Neural crest cell (in vitro differentiated cells): ENCODE data around the gene TNFRSF19. TPM values are rescaled to one million over a fixed set of nuclear protein-coding genes. Genes with fewer than 3 reads are reported as not detected.
"Not testable (repeated sequence)": the region's sequence is repeated elsewhere in the genome, so short reads cannot be mapped to it uniquely, and the experiment has no call there.

Experiments
- DNase-seq: peaks from one replicate; pipeline ENCODE4 v3.0.0; 2021; ENCODE audit warnings: low read depth, mixed read lengths, low spot score
- H3K27ac Mint-ChIP-seq: one replicate; pipeline ENCODE4 v1.8.0; 2021; ENCODE audit warnings: mild to moderate bottlenecking, mixed read lengths; ENCODE audit not compliant: unreplicated experiment
- H3K27me3 Mint-ChIP-seq: 2 replicates; pipeline ENCODE4 v1.8.0; 2021; ENCODE audit warnings: low read depth, mild to moderate bottlenecking, mixed read lengths
- H3K36me3 Mint-ChIP-seq: 2 replicates; pipeline ENCODE4 v1.8.0; 2021; ENCODE audit warnings: low read depth, mild to moderate bottlenecking, mixed read lengths
- H3K4me1 Mint-ChIP-seq: 2 replicates; pipeline ENCODE4 v1.8.0; 2021; ENCODE audit warnings: mixed read lengths
- H3K4me3 Mint-ChIP-seq: one replicate; pipeline ENCODE4 v1.8.0; 2021; ENCODE audit warnings: mild to moderate bottlenecking, mixed read lengths
- H3K9me3 Mint-ChIP-seq: 2 replicates; pipeline ENCODE4 v1.8.0; 2021; ENCODE audit warnings: mixed read lengths
- CTCF ChIP-seq: fragments of 200-600 bp; sonication (generic); conservative IDR thresholded peaks from 2 replicates; pipeline ENCODE4 v1.5.0; 2021; ENCODE audit warnings: antibody characterized with exemption, mild to moderate bottlenecking
- long read RNA-seq: library from polyadenylated mRNA; unstranded; transcript quantifications from one replicate; pipeline ENCODE4 v2.0.0, GENCODE V29; 2020
- total RNA-seq: library from RNA; stranded (reverse); gene quantifications from 2 replicates; pipeline ENCODE4 v1.2.1, GENCODE V29; 2021

TNFRSF19 gene, protein sequence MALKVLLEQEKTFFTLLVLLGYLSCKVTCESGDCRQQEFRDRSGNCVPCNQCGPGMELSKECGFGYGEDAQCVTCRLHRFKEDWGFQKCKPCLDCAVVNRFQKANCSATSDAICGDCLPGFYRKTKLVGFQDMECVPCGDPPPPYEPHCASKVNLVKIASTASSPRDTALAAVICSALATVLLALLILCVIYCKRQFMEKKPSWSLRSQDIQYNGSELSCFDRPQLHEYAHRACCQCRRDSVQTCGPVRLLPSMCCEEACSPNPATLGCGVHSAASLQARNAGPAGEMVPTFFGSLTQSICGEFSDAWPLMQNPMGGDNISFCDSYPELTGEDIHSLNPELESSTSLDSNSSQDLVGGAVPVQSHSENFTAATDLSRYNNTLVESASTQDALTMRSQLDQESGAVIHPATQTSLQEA
- total RNA-seq = 74.8 and 76.1 TPM in 2 replicates
- long read RNA-seq, full-length matches to known transcripts = 86 of 180 reads
- long read RNA-seq, partial matches to known transcripts = 13 of 180 reads
- long read RNA-seq, other reads (novel, unspliced or antisense) = 81 of 180 reads

DNA sequence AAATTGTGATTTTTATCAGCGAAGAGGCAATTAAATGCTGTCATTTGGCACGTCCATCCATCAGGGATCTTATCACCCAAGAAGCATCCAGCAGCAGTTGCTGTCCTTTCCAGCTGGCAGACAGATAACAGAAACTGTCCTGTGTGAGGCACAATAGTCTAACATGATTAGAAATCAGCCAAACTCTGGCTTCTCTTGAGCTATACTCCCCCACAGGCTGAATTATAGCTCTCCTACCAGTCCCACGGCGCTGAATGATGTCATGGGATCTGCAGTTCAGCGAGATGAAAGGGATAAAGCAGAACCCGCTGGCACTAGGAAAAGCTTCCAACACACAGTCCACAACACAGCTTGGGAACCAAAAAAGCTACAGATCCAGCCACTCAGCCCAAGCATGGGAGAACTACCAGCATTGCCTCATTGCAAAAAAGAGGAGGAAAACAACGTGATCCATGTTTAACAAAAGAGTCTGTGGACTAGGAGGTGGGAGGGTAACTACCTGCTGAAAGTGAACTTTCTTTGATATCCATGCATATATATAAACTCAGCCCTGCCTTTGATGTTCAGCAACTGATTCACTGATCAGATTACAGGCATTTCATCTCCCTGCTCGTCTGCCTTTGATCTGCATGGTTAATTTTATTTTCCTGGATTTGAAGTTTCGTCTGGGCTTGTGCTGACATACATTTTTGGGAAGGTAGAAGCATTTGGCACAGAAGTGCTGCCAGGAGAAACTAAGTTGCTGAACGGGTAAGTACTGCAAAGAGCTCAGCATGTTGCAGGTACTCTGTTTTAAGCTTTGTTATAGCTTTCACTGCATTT lies at the start of gene TNFRSF19:
TNFRSF19 (plus strand) TSS at position 314 of the 822 bp plus-strand sequence. CDS start 19,772 bp downstream, outside the sequence.
- H3K27me3 Mint-ChIP-seq = no peaks in the 10 kb centered on the region
- H3K27ac Mint-ChIP-seq = peak within 1 kb of the TSS; percentile 98
- no peaks in the 10 kb centered on the region for H3K9me3 Mint-ChIP-seq
- DNase-seq = peak; percentile 57
- H3K4me3 Mint-ChIP-seq = peak within 1 kb of the TSS; percentile 94
- no peak for TF ChIP-seq CTCF
- no peaks in the 10 kb centered on the region for H3K36me3 Mint-ChIP-seq
- H3K4me1 Mint-ChIP-seq = peaks cover 66% of the 10 kb centered on the region

GRCh38 chr13:23529926-23530325 lies 40.3 kb upstream of the TNFRSF19 start:
- DNase-seq, H3K36me3 Mint-ChIP-seq, H3K27ac Mint-ChIP-seq, H3K4me3 Mint-ChIP-seq, H3K27me3 Mint-ChIP-seq, H3K4me1 Mint-ChIP-seq: not testable (repeated sequence)
- peaks cover 14% of the 10 kb centered on the region for H3K9me3 Mint-ChIP-seq

DNA sequence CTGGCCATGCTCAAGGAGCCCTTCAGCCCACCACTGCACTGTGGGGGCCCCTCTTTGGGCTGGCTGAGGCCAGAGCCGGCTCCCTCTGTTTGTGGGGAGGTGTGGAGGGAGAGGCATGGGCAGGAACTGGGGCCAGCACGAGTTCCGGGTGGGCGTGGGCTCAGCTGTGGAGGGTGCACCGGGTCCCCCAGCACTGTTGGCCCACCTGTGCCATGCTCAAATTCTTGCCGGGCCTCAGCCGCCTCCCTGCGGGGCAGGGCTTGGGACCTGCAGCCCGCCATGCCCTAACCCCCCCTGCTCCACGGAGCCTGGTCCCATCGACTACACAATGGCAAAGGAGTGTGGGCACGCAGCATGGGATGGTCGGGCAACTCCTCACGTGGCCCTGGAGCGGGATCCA lies 38.8 kb upstream of the TNFRSF19 start:
- H3K9me3 Mint-ChIP-seq = peaks cover 11% of the 10 kb centered on the region
- no peak for DNase-seq
- no peak for TF ChIP-seq CTCF
- H3K4me3 Mint-ChIP-seq = no peak overlapping the region
- H3K27me3 Mint-ChIP-seq = no peaks in the 10 kb centered on the region
- peaks cover 3% of the 10 kb centered on the region for H3K36me3 Mint-ChIP-seq
- H3K27ac Mint-ChIP-seq = no peak overlapping the region
- H3K4me1 Mint-ChIP-seq = peaks cover 6% of the 10 kb centered on the region

GRCh38 chr13:23534090-23534489 lies 36.1 kb upstream of the TNFRSF19 start:
- Mint-ChIP-seq H3K27me3 (no peaks in the 10 kb centered on the region), H3K27ac (no peak overlapping the region), H3K4me3 (no peak overlapping the region), H3K4me1 (peaks cover 6% of the 10 kb centered on the region), H3K36me3 (no peaks in the 10 kb centered on the region), H3K9me3 (peaks cover 10% of the 10 kb centered on the region)
- TF ChIP-seq CTCF = no peak
- DNase-seq = no peak

- H3K27me3 Mint-ChIP-seq = no peaks in the 10 kb centered on the region
- peaks cover 7% of the 10 kb centered on the region for H3K9me3 Mint-ChIP-seq
- H3K4me1 Mint-ChIP-seq = no peaks in the 10 kb centered on the region
- TF ChIP-seq CTCF = no peak
- H3K4me3 Mint-ChIP-seq = no peak overlapping the region
- DNase-seq = no peak
- H3K27ac Mint-ChIP-seq = no peak overlapping the region
- H3K36me3 Mint-ChIP-seq = peaks cover 4% of the 10 kb centered on the region
These were observed 28.9 kb upstream of the TNFRSF19 start for GRCh38 chr13:23541221-23541824.
